A673 (cell line): Measurements from ENCODE around the gene UBE2R2. TPM values are rescaled to one million over a fixed set of nuclear protein-coding genes. Genes with fewer than 3 reads are reported as not detected.

Experiments
- BruUV-seq: library from RNA; stranded (reverse); fragments of 400-500 nt; replicated peaks from 2 replicates; lab custom pipeline; 2021; lab: Mats Ljungman, UMichigan
- CTCF ChIA-PET: fragments of 300-600 bp; sonication (Branson Sonifier 250); formaldehyde crosslinking; loops from one replicate; lab custom pipeline; 2022; ENCODE audit warnings: antibody characterized with exemption; lab: Charles Lee
- POLR2A ChIA-PET: fragments of 300-600 bp; sonication (Branson Sonifier 250); formaldehyde crosslinking; loops from one replicate; lab custom pipeline; 2022; ENCODE audit warnings: antibody characterized with exemption; ENCODE audit not compliant: low non-redundant PET; lab: Charles Lee
- DNase-seq: peaks from one replicate; pipeline ENCODE4 v3.0.0-alpha.2; 2015; ENCODE audit warnings: low spot score
- H3K27ac ChIP-seq: fragments of 200-600 bp; sonication (generic); 2 replicates; pipeline ENCODE4 v1.5.1; 2016; ENCODE audit warnings: mixed run types, low read depth, mild to moderate bottlenecking, mixed read lengths, antibody characterized with exemption, low read length; ENCODE audit not compliant: poor library complexity, severe bottlenecking
- H3K27me3 ChIP-seq: fragments of 200-600 bp; sonication (generic); replicated peaks from 2 replicates; pipeline ENCODE4 v1.6.1; 2017; ENCODE audit warnings: mixed run types, low read depth, mild to moderate bottlenecking, mixed read lengths, antibody characterized with exemption, low read length; ENCODE audit not compliant: insufficient read depth, poor library complexity
- H3K36me3 ChIP-seq: fragments of 200-600 bp; sonication (generic); 2 replicates; pipeline ENCODE4 v1.6.1; 2016; ENCODE audit warnings: mixed run types, mild to moderate bottlenecking, mixed read lengths, antibody characterized with exemption, low read length; ENCODE audit not compliant: insufficient read depth, poor library complexity, severe bottlenecking
- H3K4me1 ChIP-seq: fragments of 200-600 bp; sonication (generic); 2 replicates; pipeline ENCODE4 v1.6.1; 2017; ENCODE audit warnings: mixed run types, mild to moderate bottlenecking, mixed read lengths, antibody characterized with exemption, low read length; ENCODE audit not compliant: insufficient read depth, poor library complexity, severe bottlenecking
- H3K4me3 ChIP-seq: fragments of 200-600 bp; sonication (generic); 2 replicates; pipeline ENCODE4 v1.5.1; 2016; ENCODE audit warnings: low read depth, mixed run types, mild to moderate bottlenecking, mixed read lengths, low read length; ENCODE audit not compliant: poor library complexity, severe bottlenecking
- H3K9me3 ChIP-seq: fragments of 200-600 bp; sonication (generic); 2 replicates; pipeline ENCODE4 v1.6.1; 2016; ENCODE audit warnings: mixed run types, low read depth, mild to moderate bottlenecking, mixed read lengths, antibody characterized with exemption, low read length; ENCODE audit not compliant: poor library complexity, severe bottlenecking
- CTCF ChIP-seq: fragments of 300-800, 200-600 bp; sonication (generic); conservative IDR thresholded peaks from 2 replicates; pipeline ENCODE4 v1.5.1; 2017; ENCODE audit warnings: low read depth, mild to moderate bottlenecking, antibody characterized with exemption, low read length, moderate library complexity, mixed read lengths
- EZH2 ChIP-seq: fragments of 200-600 bp; sonication (generic); IDR thresholded peaks from 2 replicates; pipeline ENCODE4 v1.6.1; 2017; ENCODE audit warnings: borderline replicate concordance, low read depth, mild to moderate bottlenecking, mixed read lengths, antibody characterized with exemption, low read length; ENCODE audit not compliant: poor library complexity, severe bottlenecking
- intact Hi-C: fragments of 100-400 bp; cut with micrococcal nuclease; formaldehyde crosslinking; loops from one replicate; pipeline ENCODE4 v1.10.0; 2022; ENCODE audit not compliant: unreplicated experiment
- total RNA-seq: library from RNA; stranded (reverse); gene quantifications from 2 replicates; pipeline ENCODE4 v1.2.3, GENCODE V29; 2021

The UBE2R2 gene
- total RNA-seq, 1 experiment from 2014 or later = 49.2 TPM

GRCh38 chr9:33797837-33798236, 19.1 kb upstream of the UBE2R2 start:
- DNase-seq = no peak
- Histone ChIP-seq H3K9me3 (no peaks in the 10 kb centered on the region), H3K27ac (no peak overlapping the region), H3K36me3 (no peaks in the 10 kb centered on the region), H3K27me3 (no peaks in the 10 kb centered on the region), H3K4me1 (no peaks in the 10 kb centered on the region), H3K4me3 (no peak overlapping the region)
- intact Hi-C loops = no loop called here
- ChIA-PET POLR2A (no interaction called here), CTCF (no interaction called here)
- TF ChIP-seq EZH2 (no peak), CTCF (no peak)
- BruUV-seq = no TSS peak

GRCh38 chr9:33798545-33798944, 18.4 kb upstream of the UBE2R2 start:
- Histone ChIP-seq H3K36me3 (no peaks in the 10 kb centered on the region), H3K27me3 (no peaks in the 10 kb centered on the region), H3K27ac (no peak overlapping the region), H3K9me3 (no peaks in the 10 kb centered on the region), H3K4me3 (no peak overlapping the region), H3K4me1 (no peaks in the 10 kb centered on the region)
- no TSS peak for BruUV-seq
- CTCF ChIA-PET = no interaction called here
- intact Hi-C loops = no loop called here
- TF ChIP-seq CTCF (no peak), EZH2 (no peak)
- POLR2A ChIA-PET = no interaction called here
- DNase-seq = no peak

DNA sequence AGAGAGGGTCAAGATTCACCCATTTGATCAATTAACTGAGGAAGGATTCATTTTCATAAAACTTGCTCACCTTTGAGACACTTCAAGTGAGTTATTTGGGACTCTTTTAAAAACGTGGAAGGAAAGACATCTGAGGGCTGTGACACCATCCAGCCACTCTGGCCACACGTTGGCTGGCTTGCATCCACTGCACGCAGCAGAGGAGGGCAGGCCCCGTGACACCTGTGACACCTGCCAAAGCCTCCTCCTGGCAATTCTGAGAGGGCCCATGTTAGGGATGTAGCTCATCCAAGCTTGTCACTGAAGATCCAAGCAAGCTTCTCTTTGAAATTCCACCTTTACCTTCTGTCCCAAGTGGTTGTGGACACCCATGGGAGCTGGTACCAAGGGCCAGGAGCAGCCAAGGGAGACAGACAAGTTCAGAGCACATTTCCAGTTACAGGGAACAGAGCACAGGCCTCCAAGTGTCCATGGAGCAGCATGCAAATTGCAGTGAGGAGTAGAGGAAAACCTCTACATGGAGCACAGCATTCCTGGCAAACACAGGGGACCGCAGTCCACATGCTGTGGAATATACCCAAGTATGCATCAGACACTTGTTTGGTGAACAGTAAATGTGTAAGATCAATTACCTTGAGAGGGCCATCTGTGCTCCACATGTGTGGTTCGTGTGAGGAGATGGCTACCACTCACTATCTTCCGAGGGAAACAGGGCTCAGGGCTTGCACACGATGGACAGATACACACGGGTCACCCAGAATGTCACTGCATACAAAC, 16.8 kb upstream of the UBE2R2 start:
- no peaks in the 10 kb centered on the region for H3K4me1 ChIP-seq
- no TSS peak for BruUV-seq
- ChIA-PET CTCF (no interaction called here), POLR2A (no interaction called here)
- no peaks in the 10 kb centered on the region for H3K36me3 ChIP-seq
- no peaks in the 10 kb centered on the region for H3K27me3 ChIP-seq
- no peak overlapping the region for H3K27ac ChIP-seq
- no peaks in the 10 kb centered on the region for H3K9me3 ChIP-seq
- no peak for DNase-seq
- no peak overlapping the region for H3K4me3 ChIP-seq
- TF ChIP-seq CTCF (no peak), EZH2 (no peak)
- intact Hi-C loops = no loop called here
